ENCODE data around the gene CFAP410.

CFAP410 gene

DNA sequence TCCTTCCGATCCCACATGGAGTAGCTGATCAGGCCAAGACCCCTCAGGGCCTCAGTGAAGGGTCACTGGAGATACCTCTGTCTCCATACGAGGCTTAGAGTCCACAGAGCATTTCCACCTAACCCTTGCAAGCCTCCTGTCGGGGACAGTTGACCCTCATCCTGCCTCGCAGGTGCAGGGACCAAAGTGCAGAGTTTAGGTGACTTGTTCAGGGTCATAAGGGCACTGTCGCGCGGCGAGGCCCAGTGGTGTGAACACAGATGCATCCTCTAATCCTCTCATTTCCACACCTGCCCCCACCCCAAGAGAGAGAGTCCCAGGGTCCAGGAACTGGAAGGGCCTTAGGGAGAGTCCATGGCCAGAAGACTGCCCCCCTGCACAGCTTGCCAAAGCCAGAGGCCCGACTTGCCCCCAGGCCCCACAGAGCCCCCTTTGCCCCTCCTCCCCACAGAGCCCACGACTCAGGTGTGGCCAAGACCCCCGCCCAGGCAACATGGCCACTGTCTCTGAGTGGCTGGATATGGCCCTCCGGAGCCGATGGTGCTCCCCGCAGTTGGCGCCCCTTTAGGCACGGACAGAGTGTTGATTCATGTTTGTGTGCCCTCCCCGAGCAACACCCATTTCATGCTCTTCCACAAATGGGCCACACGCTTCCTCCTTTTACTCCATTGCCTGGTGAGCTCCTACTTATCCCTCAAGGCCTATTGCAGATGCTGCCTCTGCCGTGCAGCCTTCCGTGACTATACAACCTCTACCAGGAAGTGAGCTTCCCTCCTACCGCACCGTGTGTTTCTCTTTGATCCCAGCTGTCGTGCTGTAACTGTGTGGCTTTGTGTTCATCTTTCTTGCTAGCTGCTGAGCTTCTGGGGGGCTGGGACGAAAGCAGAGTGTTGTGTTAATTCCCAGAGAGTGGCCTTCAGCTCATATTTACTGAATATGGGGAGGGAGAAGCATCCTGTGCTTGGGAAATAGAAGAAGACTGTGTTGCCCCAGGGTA lies 15.9 kb upstream of the CFAP410 start:
- Histone ChIP-seq H3K56ac (ENCODE audit: low read length) (no peak overlapping the region), H3K4ac (ENCODE audit: low read depth, low read length) (no peak overlapping the region), H3K4me1 (ENCODE audit: control insufficient read depth, low read depth, low read length) (no peaks in the 10 kb centered on the region), H2BK15ac (replicated peaks; ENCODE audit: low read depth) (no peak overlapping the region), H3K36me3 (ENCODE audit: control insufficient read depth, insufficient read depth, low read length) (no peaks in the 10 kb centered on the region), H3K27ac (ENCODE audit: low read depth, low read length) (no peak overlapping the region), H4K8ac (ENCODE audit: low read depth, low read length) (no peak overlapping the region), H3K23ac (ENCODE audit: low read length) (no peak overlapping the region), H3K9ac (ENCODE audit: low read length) (no peak overlapping the region), H3K4me2 (ENCODE audit: low read length) (no peak overlapping the region), H3K18ac (ENCODE audit: low read length) (no peak overlapping the region), H2AK5ac (ENCODE audit: low read length) (no peak overlapping the region), H3K79me2 (ENCODE audit: control insufficient read depth, insufficient read depth, low read length) (no peaks in the 10 kb centered on the region), H3K79me1 (ENCODE audit: low read length) (no peaks in the 10 kb centered on the region), H2BK5ac (ENCODE audit: low read length) (no peak overlapping the region), H4K5ac (ENCODE audit: low read length) (no peak overlapping the region), H3K27me3 (ENCODE audit: insufficient read depth, low read length, poor library complexity) (no peaks in the 10 kb centered on the region), H2BK120ac (ENCODE audit: low read depth, low read length) (no peak overlapping the region), H3K4me3 (ENCODE audit: low read length) (no peak overlapping the region)
- no peak for DNase-seq
- no CpG with 5 or more reads among the region's 24 CpGs for WGBS (ENCODE audit: extremely low coverage, insufficient coverage, low lambda C conversion rate)

DNA sequence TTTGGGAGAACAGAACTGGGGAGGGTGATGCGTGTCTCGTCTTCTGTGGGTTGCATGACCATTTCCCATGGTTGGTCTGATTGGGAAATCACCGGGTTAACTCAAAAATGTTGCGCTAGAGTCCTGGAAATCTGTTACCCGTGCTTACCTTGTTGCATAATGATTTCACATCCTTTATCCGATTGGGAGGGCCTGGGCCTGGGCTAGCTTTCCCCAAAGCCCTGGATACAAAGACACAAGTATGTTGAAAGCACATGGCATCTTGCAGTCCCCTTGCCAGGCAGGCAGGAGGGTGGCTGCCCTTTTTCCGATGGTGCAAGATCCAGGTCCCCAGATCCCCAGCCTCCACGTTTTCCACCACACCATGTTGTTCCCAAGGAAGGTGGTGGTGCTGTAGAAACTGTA lies 14.8 kb upstream of the CFAP410 start:
- H3K56ac ChIP-seq (ENCODE audit: low read length): no peak overlapping the region
- H2BK15ac ChIP-seq (replicated peaks; ENCODE audit: low read depth): no peak overlapping the region
- no peaks in the 10 kb centered on the region for H3K36me3 ChIP-seq (ENCODE audit: control insufficient read depth, insufficient read depth, low read length)
- H3K4me2 ChIP-seq (ENCODE audit: low read length): no peak overlapping the region
- H3K23ac ChIP-seq (ENCODE audit: low read length): no peak overlapping the region
- H3K27me3 ChIP-seq (ENCODE audit: insufficient read depth, low read length, poor library complexity): no peaks in the 10 kb centered on the region
- no peak overlapping the region for H2BK120ac ChIP-seq (ENCODE audit: low read depth, low read length)
- H3K79me2 ChIP-seq (ENCODE audit: control insufficient read depth, insufficient read depth, low read length): no peaks in the 10 kb centered on the region
- no CpG with 5 or more reads among the region's 8 CpGs for WGBS (ENCODE audit: extremely low coverage, insufficient coverage, low lambda C conversion rate)
- H4K5ac ChIP-seq (ENCODE audit: low read length): no peak overlapping the region
- H3K9ac ChIP-seq (ENCODE audit: low read length): no peak overlapping the region
- H3K4me3 ChIP-seq (ENCODE audit: low read length): no peak overlapping the region
- no peak for DNase-seq
- H3K4me1 ChIP-seq (ENCODE audit: control insufficient read depth, low read depth, low read length): no peaks in the 10 kb centered on the region
- H2AK5ac ChIP-seq (ENCODE audit: low read length): no peak overlapping the region
- H3K4ac ChIP-seq (ENCODE audit: low read depth, low read length): no peak overlapping the region
- H2BK5ac ChIP-seq (ENCODE audit: low read length): no peak overlapping the region
- no peak overlapping the region for H3K18ac ChIP-seq (ENCODE audit: low read length)
- H3K79me1 ChIP-seq (ENCODE audit: low read length): no peaks in the 10 kb centered on the region
- no peak overlapping the region for H3K27ac ChIP-seq (ENCODE audit: low read depth, low read length)
- no peak overlapping the region for H4K8ac ChIP-seq (ENCODE audit: low read depth, low read length)

DNA sequence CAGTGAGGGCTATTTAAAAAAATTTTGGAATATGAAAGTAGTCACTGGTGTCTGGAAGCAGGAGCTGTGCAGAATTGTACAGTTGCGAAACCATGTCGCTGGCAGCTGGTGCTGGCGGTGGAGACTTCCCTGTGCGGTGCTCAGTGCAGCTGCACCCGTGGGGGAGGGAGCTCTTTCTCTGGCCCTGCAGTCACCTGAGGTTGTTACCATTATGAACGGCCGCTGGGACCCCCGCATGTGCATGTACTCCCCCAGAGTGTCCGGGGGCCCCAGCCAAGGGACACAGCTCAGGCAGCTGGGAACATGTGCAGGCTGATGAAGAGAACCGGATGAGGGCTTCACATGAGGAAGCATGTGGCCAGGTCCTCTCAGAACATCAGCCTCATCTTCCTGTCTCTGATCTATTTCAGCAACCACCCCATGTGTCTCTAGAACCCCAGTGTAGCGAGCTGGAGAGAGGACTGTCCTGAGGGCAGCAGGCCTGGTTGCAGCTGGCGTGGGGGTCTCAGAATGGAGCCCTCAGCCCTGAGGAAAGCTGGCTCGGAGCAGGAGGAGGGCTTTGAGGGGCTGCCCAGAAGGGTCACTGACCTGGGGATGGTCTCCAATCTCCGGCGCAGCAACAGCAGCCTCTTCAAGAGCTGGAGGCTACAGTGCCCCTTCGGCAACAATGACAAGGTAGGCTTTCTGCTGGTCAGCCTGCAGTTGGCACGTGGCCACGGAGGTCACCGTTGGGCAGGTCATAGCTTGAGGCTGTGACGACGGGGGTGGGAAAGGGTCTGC lies 14.2 kb upstream of the CFAP410 start, which contains the start of gene TRPM2:
Gene TRPM2, plus strand, starts transcription at position 431 of the 780 bp plus-strand sequence. Its CDS starts 80 bp downstream, at position 511.
- Histone ChIP-seq H3K18ac (ENCODE audit: low read length) (no peak within 1 kb of the TSS), H3K4ac (ENCODE audit: low read depth, low read length) (no peak within 1 kb of the TSS), H3K4me3 (ENCODE audit: low read length) (no peak within 1 kb of the TSS), H3K79me2 (ENCODE audit: control insufficient read depth, insufficient read depth, low read length) (no peaks in the 10 kb centered on the region), H3K56ac (ENCODE audit: low read length) (no peak within 1 kb of the TSS), H4K8ac (ENCODE audit: low read depth, low read length) (no peak within 1 kb of the TSS), H4K5ac (ENCODE audit: low read length) (no peak within 1 kb of the TSS), H3K27ac (ENCODE audit: low read depth, low read length) (no peak within 1 kb of the TSS), H3K4me2 (ENCODE audit: low read length) (no peak within 1 kb of the TSS), H3K4me1 (ENCODE audit: control insufficient read depth, low read depth, low read length) (no peaks in the 10 kb centered on the region), H3K36me3 (ENCODE audit: control insufficient read depth, insufficient read depth, low read length) (no peaks in the 10 kb centered on the region), H3K27me3 (ENCODE audit: insufficient read depth, low read length, poor library complexity) (no peaks in the 10 kb centered on the region), H3K9ac (ENCODE audit: low read length) (no peak within 1 kb of the TSS), H2BK5ac (ENCODE audit: low read length) (no peak within 1 kb of the TSS), H3K23ac (ENCODE audit: low read length) (no peak within 1 kb of the TSS), H2AK5ac (ENCODE audit: low read length) (no peak within 1 kb of the TSS), H2BK120ac (ENCODE audit: low read depth, low read length) (no peak within 1 kb of the TSS), H3K79me1 (ENCODE audit: low read length) (no peaks in the 10 kb centered on the region), H2BK15ac (replicated peaks; ENCODE audit: low read depth) (no peak within 1 kb of the TSS)
- WGBS (ENCODE audit: extremely low coverage, insufficient coverage, low lambda C conversion rate): no CpG with 5 or more reads among the region's 21 CpGs
- DNase-seq: no peak

DNA sequence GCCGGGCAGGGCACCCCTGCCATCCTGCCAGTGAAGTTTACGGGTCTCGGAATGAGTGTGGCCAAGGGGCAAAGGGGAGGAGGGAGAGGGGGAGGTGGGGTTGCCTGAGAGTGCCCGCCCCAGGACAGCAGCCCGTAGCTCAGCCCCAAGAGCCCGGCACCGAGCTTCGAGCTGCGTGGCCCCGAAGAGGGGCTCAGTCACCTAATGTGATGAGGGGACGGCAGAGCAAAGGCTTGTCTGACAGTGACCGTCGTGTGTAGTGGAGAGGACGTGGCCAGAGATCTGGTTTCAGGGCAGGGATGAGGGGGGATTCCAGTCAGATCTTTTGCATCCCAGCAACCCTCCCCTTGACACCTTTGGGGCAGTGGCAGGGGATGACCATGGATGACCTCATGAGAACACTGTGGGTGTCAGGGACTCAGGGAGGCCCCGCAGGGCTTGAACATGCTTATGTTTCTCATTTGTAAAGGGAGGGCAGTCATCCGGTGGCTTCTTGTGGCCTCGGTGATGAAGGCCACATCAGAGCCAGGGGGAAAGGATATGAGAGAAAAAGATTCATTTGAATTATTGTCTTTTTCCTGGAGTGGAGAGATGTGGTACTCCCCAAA lies 13.2 kb upstream of the CFAP410 start:
- Histone ChIP-seq H2AK5ac (ENCODE audit: low read length) (no peak overlapping the region), H3K18ac (ENCODE audit: low read length) (no peak overlapping the region), H4K5ac (ENCODE audit: low read length) (no peak overlapping the region), H3K4me3 (ENCODE audit: low read length) (no peak overlapping the region), H3K9ac (ENCODE audit: low read length) (no peak overlapping the region), H2BK5ac (ENCODE audit: low read length) (no peak overlapping the region), H2BK15ac (replicated peaks; ENCODE audit: low read depth) (no peak overlapping the region), H3K27ac (ENCODE audit: low read depth, low read length) (no peak overlapping the region), H3K23ac (ENCODE audit: low read length) (no peak overlapping the region), H3K4ac (ENCODE audit: low read depth, low read length) (no peak overlapping the region), H3K56ac (ENCODE audit: low read length) (no peak overlapping the region), H3K27me3 (ENCODE audit: insufficient read depth, low read length, poor library complexity) (no peaks in the 10 kb centered on the region), H2BK120ac (ENCODE audit: low read depth, low read length) (no peak overlapping the region), H4K8ac (ENCODE audit: low read depth, low read length) (no peak overlapping the region), H3K79me2 (ENCODE audit: control insufficient read depth, insufficient read depth, low read length) (no peaks in the 10 kb centered on the region), H3K4me1 (ENCODE audit: control insufficient read depth, low read depth, low read length) (no peaks in the 10 kb centered on the region), H3K4me2 (ENCODE audit: low read length) (no peak overlapping the region), H3K79me1 (ENCODE audit: low read length) (no peaks in the 10 kb centered on the region), H3K36me3 (ENCODE audit: control insufficient read depth, insufficient read depth, low read length) (no peaks in the 10 kb centered on the region)
- no peak for DNase-seq
- no CpG with 5 or more reads among the region's 17 CpGs for WGBS (ENCODE audit: extremely low coverage, insufficient coverage, low lambda C conversion rate)

DNA sequence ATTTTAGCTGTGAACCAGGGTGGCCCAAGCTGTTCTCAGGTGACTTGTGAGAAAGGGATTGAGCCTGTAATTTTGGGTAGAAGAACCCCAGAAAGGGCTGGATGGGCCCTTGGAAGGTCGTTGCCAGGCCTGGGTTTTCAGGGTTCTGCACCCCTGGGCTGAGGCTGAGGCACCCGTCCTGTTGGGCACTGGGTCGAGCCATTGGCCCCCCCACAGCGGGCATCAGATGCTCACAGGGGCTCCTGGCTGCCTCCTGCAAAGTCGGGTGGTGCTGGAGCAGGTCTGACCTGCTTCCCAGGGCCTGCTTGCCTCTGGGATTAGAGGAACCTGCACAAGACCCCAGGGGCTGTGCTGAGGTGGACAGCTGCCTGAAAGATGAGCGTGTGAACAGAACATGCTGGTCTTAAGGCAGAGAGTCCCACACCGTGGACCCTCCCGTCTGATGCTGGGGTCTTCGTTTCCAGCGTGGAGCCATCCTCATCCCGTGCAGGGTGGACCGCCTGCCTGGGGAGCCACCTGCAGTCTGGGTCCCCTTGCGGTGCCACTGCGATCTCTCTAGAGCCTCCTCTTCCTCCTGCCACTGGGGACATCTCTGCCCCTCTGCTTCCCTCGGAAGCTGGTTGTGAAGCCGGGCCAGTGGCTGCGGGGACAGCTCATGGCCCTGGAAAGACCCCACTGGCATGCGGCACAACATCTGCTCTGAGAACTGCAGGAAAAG lies 12.5 kb upstream of the CFAP410 start:
- H3K27me3 ChIP-seq (ENCODE audit: insufficient read depth, low read length, poor library complexity): no peaks in the 10 kb centered on the region

More for the DNA sequence above, 12.5 kb upstream of the CFAP410 start:
- Histone ChIP-seq H3K27ac (ENCODE audit: low read depth, low read length) (no peak overlapping the region), H2BK15ac (replicated peaks; ENCODE audit: low read depth) (no peak overlapping the region), H3K36me3 (ENCODE audit: control insufficient read depth, insufficient read depth, low read length) (no peaks in the 10 kb centered on the region), H3K4me2 (ENCODE audit: low read length) (no peak overlapping the region), H2BK5ac (ENCODE audit: low read length) (no peak overlapping the region), H3K4ac (ENCODE audit: low read depth, low read length) (no peak overlapping the region), H3K56ac (ENCODE audit: low read length) (peak overlapping the region; percentile 15), H2AK5ac (ENCODE audit: low read length) (no peak overlapping the region), H3K23ac (ENCODE audit: low read length) (no peak overlapping the region), H2BK120ac (ENCODE audit: low read depth, low read length) (no peak overlapping the region), H4K8ac (ENCODE audit: low read depth, low read length) (no peak overlapping the region), H3K79me1 (ENCODE audit: low read length) (no peaks in the 10 kb centered on the region), H3K9ac (ENCODE audit: low read length) (no peak overlapping the region), H4K5ac (ENCODE audit: low read length) (no peak overlapping the region), H3K79me2 (ENCODE audit: control insufficient read depth, insufficient read depth, low read length) (no peaks in the 10 kb centered on the region), H3K4me1 (ENCODE audit: control insufficient read depth, low read depth, low read length) (no peaks in the 10 kb centered on the region), H3K4me3 (ENCODE audit: low read length) (no peak overlapping the region), H3K18ac (ENCODE audit: low read length) (no peak overlapping the region)
- no CpG with 5 or more reads among the region's 18 CpGs for WGBS (ENCODE audit: extremely low coverage, insufficient coverage, low lambda C conversion rate)
- no peak for DNase-seq
